Suprapubic skin (tissue), 3 donors: Measurements from ENCODE around the gene LRMDA.

Experiments used
- EP300 ChIP-seq: sonication (generic); formaldehyde crosslinking; IDR thresholded peaks from one replicate; pipeline ENCODE4 v1.6.1; 2017; ENCODE audit warnings: antibody characterized with exemption
- POLR2A ChIP-seq, 2 donors: fragments of 450-650 bp; IDR thresholded peaks; one replicate each; pipeline ENCODE4 v1.6.1; 2017; ENCODE audit warnings: antibody characterized with exemption in 2 of 2, mild to moderate bottlenecking in 2 of 2, moderate library complexity in 2 of 2
- TF ChIP-seq, protein P1 (sequence below), 2 donors: fragments of 200-600 bp in 1 of 2; fragments of 450-650 bp in 1 of 2; sonication (generic) in 1 of 2; IDR thresholded peaks; one replicate each; pipeline ENCODE4 v1.5.1; 2016 to 2019; ENCODE audit warnings: antibody characterized with exemption in 2 of 2, mild to moderate bottlenecking in 1 of 2, moderate library complexity in 1 of 2

- TF ChIP-seq, protein P1, sequence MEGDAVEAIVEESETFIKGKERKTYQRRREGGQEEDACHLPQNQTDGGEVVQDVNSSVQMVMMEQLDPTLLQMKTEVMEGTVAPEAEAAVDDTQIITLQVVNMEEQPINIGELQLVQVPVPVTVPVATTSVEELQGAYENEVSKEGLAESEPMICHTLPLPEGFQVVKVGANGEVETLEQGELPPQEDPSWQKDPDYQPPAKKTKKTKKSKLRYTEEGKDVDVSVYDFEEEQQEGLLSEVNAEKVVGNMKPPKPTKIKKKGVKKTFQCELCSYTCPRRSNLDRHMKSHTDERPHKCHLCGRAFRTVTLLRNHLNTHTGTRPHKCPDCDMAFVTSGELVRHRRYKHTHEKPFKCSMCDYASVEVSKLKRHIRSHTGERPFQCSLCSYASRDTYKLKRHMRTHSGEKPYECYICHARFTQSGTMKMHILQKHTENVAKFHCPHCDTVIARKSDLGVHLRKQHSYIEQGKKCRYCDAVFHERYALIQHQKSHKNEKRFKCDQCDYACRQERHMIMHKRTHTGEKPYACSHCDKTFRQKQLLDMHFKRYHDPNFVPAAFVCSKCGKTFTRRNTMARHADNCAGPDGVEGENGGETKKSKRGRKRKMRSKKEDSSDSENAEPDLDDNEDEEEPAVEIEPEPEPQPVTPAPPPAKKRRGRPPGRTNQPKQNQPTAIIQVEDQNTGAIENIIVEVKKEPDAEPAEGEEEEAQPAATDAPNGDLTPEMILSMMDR (IDR thresholded peaks at IDR 0.05): no peak
- TF ChIP-seq POLR2A (IDR thresholded peaks at IDR 0.05) (no peak), EP300 (no peak)
Observed at GRCh38 chr10:76453997-76454396, 1022.6 kb downstream of the LRMDA start.
